HG03571 (cell line): ENCODE measurements around the gene NEU4.
A peak's percentile ranks its signal among the peaks of the same experiment; 100 is the strongest.
"Not testable (repeated sequence)": the region's sequence is repeated elsewhere in the genome, so short reads cannot be mapped to it uniquely, and the experiment has no call there.

ENCODE experiments used
- ATAC-seq: cut with Tn5 transposase; IDR thresholded peaks from one replicate; pipeline ENCODE4 v1.9.1; 2021; ENCODE audit not compliant: unreplicated experiment

NEU4 gene

DNA sequence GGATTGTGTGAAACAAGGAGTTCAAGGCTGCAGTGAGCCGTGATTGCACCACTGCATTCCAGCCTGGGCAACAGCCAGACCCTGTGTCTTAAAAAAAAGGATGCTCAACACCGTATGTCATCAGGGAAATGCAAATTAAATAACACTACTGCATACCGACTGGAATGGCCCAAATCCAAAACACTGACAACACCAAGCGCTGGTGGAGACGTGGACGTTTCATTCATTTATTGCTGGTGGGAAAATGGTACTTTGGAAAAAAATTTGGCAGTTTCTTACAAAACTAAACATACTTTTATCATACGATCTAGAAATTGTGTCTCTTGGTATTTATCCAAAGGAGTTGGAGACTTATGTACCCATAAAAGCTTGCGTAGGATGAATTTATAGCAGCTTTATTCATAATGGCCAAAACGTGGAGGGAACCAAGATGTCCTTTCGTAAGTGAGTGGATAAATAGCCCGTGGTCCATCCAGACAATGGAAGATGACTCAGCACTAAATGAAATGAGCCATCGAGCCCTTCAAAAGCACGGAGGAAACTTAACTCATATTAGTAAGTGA is 24.2 kb downstream of the NEU4 start:
- no peak for ATAC-seq

DNA sequence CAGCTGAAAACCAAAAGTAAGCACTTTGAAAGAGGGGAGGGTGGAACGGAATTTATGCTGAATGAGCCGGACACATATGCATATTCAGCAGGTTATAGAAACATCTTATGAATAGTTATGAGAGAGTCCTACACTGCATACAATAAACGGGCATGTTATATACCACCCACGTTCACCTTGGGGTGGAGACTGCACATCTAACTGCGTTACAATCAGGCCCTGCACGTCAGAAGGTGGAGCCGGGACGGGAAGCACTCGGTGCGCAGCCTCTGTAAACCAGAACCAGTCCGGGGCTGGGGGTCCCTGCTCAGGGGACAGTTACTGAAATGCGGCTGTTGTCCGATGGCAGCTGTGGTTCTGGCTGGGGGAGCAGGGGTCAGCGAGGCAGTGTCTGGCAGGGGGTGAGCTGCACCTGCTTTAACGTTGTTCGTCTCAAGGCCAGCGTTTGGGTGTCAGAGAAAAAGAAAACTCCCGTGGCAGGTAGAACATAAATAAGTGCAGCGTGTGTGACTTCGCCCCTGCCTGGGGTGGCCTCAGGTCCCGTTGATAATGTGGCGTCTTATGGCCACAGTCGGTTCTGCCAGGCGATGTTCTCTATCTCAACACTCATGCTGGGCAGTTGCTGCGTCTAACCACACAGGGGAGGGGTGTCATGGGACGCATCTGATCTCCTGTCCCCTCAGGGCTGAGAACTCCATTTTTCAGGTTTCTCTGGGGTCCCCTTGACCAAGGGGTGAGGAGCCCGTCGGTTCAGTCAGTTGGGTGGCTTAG is 24.9 kb downstream of the NEU4 start:
- ATAC-seq, result not testable (repeated sequence)

DNA sequence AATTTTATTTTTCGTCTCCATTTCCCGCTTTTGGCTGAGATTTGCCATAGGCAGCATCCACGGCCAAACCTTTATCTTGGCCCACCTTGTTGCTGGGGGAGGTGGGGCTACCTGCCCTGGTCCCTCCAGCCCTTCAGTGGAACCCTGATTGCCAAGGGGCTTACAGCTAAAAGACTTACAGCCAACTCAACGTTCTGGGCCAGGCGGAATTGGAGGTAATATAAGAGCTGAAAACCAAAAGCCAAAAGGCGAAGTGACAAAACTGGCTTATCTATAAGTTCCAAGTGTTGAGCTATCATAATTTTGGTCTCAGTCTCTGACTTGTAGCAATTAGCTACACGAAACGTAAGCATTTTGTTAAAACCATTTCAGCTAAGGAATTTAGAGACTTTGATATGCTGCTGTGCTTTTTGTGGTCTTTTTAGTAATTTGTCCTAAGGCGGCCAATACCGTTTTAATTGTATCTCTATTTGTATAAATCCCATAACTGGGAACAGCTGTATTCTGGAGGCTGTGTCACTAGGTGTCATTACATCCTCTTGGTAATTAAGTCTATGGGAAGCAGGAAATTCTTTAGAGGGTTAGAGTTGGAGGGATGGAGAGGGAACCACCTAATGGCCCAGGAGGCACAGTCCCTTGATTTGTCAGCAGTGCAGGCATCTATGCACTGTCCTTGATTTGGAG is 25.7 kb downstream of the NEU4 start:
- ATAC-seq, result no peak

DNA sequence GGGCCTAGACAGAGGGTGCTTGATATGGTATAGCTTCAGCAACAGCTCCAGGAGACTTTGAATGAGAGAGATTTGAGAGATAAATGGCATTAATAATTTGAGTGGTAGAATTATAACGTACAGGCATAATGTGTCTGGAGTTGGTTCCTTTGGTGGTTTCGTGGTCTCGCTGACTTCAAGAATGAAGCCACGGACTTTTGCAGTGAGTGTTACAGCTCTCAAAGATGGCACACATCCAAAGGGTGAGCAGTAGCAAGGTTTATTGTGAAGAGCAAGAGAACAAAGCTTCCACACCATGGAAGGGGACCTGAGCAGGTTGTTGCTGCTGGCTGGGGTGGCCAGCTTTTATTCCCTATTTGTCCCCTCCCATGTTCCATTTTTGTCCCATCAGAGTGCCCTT is 26.6 kb downstream of the NEU4 start:
- ATAC-seq, result no peak

DNA sequence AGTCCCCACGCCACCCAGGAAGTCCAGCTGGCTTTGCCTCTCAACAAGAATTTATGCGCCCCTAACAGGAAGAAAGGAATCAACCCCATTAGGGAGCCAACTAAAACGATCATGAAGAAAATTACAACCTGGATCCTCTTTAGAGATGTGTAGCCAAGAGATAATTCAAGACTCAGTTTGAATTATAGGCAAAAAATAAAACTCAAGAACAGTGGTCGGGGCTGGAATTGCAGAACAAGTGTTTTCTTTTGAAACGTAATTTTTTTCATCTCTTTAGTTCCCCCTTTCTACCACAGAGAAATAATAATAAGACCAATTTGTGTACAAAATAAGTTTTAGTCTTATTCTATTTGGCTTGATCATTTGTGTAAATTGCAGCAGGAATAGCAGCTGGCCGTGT is 27.3 kb downstream of the NEU4 start:
- ATAC-seq, result no peak

DNA sequence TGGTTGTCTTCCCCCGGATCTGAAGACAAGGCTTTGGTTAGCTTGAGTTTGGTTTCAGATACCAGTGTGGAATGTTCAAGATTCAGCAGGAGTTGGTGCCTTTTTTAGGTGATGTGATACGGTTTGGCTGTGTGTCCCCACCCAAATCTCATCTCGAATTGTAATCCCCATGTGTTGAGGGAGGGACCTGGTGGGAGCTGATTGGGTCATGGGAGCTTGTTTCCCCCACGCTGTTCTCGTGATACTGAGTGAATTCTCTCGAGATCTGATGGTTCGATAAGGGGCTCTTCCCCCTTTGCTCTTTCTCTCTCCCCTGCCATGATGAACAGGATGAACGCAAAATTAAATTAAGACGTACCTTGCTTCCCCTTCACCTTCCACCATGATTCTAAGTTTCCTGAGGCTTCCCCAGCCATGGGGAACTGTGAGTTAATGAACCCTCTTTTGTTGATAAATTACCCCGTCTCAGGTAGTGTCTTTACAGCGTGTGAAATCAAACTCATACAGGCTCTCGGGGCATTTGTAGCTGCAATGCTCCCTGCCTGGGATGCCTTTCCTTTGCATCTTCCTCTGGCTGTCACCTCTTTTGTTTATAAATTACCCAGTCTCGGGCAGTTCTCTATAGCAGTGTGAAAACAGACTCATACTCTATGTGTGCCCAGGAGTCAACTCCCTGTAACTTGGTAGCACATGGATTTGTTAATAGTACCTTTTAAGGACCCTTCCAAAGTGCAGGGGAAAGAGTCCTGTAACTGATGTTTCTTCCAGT is 28.4 kb downstream of the NEU4 start:
- ATAC-seq, result no peak

DNA sequence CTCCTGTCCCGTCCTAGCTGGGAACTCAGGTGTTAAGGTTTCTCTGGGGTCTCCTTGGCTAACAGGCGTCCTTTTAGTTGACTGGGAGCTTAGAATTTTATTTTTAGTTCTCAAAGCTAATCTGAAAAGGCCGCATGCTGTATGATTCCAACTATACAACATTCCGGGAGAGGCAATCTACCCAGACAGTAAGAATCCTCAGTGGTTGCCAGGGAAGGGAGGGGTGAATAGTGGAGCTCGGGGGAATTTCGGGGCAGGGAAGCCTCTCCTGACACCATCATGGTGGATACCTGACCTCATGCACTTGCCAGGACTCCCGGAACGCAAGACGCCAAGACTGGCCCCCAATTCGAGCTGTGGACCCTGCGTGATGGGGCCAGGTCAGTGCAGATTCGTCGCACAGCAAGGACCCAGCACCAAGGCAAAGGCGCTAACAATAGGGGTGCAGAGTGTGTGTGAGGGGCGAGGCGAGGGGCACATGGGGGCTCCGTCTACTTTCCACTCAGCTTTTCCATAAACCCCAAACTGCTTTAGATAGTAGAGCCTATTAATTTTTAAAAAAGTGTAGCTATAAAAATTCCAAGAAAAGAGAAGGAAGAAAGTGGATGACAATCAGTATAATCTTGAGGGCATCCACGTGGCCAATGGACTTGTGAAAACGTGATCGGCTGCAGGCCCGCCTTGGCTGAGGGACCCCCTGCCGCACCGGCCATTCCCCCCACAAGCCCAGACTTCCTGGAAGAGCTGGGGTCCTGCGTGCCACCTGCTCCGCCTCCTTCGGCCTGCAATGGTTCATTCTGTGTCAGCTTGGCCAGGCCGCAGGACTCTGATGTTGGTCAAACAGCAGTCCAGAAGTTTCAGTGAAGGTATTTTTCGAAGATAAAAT is 32.4 kb downstream of the NEU4 start:
- no peak for ATAC-seq

DNA sequence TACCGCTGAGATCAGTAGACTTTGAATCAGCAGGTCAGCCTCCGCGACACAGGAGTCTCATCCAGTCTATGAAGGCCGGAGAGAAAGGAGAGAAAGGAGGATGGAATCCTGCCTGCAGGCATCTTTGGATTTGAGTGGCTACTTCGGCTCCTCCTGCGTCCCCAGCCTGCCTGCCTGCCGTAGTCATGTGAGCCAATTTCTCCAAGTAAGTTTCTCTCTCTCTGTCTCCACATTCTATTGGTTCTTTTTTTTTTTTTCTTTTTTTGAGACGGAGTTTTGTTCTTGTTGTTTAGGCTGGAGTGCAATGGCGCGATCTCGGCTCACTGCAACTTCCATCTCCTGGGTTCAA is 33.0 kb downstream of the NEU4 start:
- no peak for ATAC-seq

DNA sequence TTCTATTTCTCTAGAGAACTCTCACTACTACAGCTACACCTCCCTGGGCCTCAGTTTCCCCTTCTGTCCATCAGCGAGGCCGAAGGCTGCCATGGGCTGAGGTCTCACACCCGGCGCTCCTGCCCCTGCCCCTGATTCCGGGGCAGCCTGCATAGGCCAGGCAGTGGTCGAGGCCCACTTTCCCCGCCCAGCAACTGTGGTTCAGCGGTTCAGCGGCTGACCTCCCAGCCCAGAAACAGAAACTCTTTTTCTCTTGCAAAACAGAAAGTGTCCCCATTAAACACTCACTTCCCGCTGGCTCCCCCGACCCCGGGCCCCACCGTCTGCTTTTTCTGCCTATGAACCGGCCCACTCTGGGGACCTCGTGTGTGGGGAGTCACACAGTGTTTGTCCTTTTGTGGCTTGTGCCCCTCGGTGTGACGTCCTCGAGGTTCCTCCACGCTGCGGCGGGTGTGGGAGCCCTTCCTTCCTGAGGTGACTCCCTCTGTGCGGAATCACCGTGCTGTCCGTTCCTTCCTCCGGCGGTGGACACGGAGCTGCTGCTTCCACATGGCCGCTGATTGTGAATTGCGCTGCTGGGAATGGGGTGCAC is 33.7 kb downstream of the NEU4 start:
- ATAC-seq, result no peak

DNA sequence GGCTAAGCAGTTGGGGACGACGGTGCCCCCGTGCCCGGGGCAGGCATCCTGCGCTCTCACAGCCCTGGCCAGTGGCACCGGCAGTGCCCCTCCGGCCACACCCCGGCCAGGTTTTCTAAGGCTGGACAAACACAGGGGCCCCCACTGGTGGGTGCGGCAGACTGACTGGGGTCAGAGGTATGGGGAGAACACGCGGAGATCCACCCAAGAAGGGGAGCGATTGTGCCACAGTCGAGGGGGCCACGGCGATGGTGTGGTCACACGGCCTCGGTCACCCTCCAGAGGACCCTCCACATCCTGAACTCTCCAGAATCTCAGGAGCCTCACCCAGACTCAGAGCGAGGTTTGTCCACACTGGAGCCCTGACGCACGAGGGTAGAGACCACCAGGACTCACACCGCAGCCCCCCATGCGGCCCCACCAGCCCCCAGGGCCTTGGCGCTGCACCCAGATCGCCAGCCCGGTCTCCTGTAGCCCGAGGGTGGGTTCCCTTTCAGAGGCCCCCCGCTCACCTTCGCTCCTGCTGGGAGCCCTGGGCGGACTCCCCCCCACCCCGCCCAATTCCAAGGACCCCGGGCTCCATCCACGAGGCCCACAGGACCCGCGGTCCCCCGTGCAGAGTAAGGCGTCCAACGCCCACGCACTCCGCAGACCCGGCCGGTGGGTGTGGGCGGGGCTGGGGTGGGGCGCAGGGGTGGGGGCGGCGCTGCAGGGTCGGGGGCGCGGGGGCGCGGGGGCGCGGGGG is 34.5 kb downstream of the NEU4 start:
- ATAC-seq, result no peak

DNA sequence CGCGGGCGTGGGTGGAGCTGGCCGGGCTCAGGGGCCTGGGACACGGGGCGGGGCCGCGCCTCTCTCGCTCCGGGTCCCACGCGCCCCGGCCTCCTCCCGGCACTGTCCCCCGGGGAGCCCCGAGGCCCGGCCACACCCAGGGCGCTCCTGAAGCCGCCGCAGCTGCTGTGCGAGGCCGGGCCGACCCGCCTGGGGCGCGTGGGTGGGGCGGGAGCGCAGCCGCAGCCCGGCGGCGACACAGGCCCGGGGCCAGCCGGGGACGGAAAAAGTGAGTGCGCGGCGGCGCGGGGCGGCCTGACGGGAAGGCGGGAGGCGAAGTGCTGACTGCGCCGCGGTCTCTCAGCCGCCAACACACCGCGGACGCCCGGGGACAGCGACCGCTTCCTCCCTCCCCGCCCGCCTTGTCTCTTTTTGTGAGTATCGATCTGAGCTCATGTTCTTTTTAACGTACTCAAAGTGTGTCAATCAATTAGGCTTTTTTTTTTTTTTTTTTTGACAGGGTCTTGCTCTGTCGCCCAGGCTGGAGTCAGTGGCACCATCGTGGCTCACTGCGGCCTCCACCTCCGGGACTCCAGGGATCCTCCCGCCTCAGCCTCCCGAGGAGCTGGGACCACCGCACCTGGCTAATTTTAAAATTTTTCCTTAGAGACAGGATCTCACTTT is 35.2 kb downstream of the NEU4 start:
- ATAC-seq, result peak; percentile 47

DNA sequence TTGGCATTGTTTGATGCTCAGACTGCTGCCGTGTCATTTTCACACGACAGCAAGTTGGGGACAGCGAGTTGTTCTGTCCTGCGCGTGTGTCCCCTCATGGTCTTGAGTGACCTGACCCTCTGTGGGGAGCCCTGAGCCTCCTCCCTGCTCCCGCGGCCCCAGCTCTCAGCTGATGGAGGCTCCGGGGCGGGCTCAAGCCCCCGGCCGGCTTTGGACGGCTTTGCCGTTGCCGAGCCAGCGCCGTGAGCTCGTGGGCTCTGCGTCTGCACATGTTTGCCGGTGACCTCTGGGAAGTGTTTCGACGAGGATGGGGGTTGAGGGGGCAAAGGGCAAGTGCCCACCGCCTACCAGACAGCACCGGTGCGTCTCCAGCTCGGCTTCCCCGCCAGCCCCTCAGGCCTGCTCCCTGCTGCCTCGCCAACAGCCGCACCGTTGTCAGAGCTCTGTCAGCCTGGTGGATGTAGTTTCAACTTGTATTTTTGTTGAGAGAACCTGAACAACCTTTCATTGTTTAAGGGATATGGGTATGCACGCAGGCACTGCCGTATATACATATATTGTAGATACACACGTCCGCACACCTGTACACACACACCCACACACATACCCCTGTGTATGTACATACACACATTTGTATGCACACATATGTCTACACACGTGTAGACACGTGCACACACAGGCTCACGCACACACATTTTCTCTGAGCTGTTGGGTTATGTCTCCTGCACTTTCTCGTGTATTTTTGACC is 36.0 kb downstream of the NEU4 start:
- no peak for ATAC-seq

DNA sequence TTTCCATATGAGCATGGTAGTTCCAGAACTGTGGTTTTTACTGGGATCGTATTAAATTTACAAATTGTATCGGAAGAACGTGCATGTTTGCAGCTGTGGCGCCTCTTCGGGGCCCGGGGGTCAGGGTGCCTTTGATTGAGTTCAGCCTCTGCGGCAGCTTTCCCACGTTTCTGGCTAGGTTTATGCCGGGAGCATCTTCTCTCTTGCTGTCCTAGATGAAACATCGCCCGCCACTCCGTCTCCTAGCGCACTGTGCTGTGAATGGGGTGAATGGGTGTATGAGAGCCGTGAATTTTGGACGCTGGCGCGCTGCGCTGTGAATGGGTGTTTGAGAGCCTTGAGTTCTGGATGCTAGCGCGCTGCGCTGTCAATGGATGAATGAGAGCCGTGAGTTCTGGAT is 37.4 kb downstream of the NEU4 start:
- no peak for ATAC-seq

DNA sequence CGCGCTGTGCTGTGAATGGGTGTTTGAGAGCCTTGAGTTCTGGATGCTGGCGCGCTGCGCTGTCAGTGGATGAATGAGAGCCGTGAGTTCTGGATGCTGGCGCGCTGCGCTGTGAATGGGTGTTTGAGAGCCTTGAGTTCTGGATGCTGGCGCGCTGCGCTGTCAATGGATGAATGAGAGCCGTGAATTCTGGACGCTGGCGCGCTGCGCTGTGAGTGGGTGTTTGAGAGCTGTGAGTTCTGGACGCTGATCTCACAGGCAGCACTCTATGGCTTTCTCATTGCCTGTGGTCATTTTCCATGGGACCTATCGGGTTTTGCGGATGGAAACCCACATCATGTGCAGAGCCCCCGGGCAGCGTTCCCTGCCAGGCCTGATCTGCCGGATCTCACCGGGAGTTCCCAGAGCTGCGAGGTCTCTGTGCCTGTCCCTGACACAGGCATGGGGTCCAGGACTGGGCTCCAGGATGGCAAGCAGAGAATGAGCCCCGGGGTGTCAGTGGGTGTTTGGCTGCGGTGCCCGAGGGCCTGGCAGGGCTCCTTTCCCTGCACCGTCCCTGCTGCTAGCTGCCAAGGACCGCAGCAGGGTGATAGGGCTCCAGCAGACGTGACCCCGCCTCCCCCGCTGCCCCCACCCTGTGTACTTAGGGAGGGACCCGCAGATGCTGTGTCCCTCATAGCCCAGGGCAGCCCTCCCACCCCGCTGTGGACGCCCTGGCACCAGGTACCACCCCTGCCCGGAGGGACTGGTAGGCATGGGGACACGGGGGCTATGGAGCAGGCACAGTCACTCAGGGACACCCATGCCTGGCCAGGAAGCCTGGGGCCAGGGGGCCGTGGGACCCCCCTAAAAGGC is 40.0 kb downstream of the NEU4 start:
- ATAC-seq, result no peak

DNA sequence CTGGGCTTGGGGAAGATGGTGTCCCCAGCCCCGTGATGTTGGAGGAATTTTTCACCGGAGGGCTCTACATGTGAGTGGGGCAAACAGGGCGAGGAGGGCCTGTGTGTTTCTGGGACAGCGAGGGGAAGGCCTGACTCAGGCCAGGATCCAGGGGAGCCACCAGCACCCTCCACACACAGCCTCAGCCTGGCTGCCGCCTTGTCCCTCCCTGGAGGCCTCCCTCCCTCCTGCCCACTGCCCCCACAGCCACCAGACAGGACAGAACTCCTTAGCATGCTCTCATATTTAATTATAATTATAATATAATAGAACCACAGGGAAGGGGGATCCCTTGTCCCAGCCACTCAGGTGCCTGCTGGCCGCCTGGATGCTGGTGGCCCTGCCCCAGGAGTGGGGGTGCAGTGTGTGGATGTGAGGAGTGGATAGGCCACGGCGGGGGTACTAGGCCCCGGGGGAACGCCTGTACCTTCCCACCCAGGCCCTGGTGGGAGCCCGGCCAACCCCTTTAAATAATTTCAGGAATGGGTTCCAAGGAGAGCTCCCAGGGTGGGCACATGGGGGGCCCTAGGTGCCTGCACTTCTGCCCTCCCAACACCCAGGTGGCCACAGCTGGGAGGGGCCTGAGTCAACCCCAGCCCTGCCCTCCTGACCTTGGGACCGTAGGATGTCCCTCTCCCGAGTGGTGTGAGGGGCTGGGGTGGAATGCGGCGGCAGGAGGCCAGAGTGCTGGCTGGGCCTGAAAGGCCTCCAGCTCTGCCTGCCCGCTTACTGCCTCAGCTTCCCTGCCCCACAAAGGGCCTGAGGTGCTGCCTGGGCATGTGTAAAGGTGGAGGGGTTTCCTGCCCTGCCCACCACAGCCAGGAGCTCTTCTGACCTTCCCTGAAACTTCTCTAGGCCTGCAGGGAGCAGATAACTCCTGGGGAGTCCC is 40.9 kb downstream of the NEU4 start:
- no peak for ATAC-seq

DNA sequence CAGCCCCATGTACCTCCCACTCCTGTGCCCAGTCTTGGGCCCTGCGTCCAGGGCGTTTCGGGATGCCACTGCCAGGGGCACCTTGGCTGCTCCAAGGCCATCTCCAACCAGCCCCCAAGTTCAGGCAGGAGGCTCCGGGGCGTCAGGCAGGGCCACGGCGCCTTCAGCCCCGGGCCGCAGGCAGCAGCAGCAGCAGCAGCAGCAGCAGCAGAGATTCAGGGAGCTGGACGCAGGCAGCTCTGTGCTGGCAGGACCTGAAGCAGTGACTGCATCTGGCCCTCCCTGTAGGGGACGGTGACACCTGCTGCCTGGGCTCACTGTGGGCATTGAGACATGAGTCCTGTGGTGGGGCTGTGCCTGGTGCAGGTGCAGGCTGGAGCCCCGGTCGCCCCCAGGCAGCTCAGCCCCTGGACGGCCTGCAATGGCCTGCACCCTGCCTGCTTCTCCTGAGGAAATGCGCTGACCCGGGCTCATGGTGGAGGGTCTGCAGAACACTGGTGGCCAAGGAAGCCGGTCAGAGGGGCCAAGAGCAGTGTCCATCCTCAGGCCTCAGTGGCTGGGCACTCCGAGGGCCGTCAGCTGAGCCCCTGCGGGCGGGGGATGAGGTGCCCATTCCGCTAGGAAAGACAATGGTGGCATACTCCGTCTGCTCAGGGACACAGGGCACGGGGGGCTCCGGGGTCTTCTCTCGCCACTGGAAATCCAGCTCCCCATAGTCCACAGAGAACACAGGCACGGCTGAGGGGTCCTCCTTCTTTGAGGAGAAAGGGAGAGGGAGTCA is 41.7 kb downstream of the NEU4 start:
- ATAC-seq, result no peak
